IMR-90 (cell line): Measurements from ENCODE around the gene ARTN. TPM values are rescaled to one million over a fixed set of nuclear protein-coding genes. Genes with fewer than 3 reads are reported as not detected.

Experiments
- ATAC-seq: fragments of 200-7000 bp; cut with Tn5 transposase; 2 replicates; pipeline ENCODE4 v1.9.1; 2020; ENCODE audit warnings: low read depth, mild to moderate bottlenecking, moderate library complexity
- BruUV-seq: library from RNA; stranded (reverse); fragments of 400-500 nt; replicated peaks from 2 replicates; lab custom pipeline; 2021; lab: Mats Ljungman, UMichigan
- CTCF ChIA-PET: fragments of 300-600 bp; formaldehyde crosslinking; extraction: SDS; loops from one replicate; lab custom pipeline; 2021; ENCODE audit warnings: antibody characterized with exemption; lab: Yijun Ruan, JAX
- POLR2A ChIA-PET: fragments of 300-600 bp; sonication (Branson Sonifier 250); formaldehyde crosslinking; loops from one replicate; lab custom pipeline; 2022; ENCODE audit warnings: antibody characterized with exemption; ENCODE audit not compliant: unreplicated experiment; lab: Charles Lee
- DNase-seq: peaks from one replicate; pipeline ENCODE4 v3.0.0; 2013
- H2AFZ ChIP-seq: replicated peaks from 2 replicates; pipeline ENCODE3; 2013; ENCODE audit warnings: low read length, mild to moderate bottlenecking; ENCODE audit not compliant: poor library complexity
- H2AK5ac ChIP-seq: 2 replicates; pipeline ENCODE4 v1.6.1; 2013; ENCODE audit warnings: low read depth, low read length, inconsistent platforms
- H2AK9ac ChIP-seq: replicated peaks from 2 replicates; pipeline ENCODE3; 2013; ENCODE audit warnings: mild to moderate bottlenecking, low read depth, low read length, moderate library complexity; ENCODE audit not compliant: poor library complexity
- H2BK120ac ChIP-seq: 2 replicates; pipeline ENCODE4 v1.6.1; 2013; ENCODE audit warnings: low read depth, low read length, inconsistent platforms
- H2BK15ac ChIP-seq: 3 replicates; pipeline ENCODE4 v1.6.1; 2013; ENCODE audit warnings: low read depth, low read length, inconsistent platforms
- H2BK20ac ChIP-seq: 2 replicates; pipeline ENCODE4 v1.6.1; 2013; ENCODE audit warnings: low read depth, mild to moderate bottlenecking, inconsistent platforms, low read length, moderate library complexity
- H2BK5ac ChIP-seq: 2 replicates; pipeline ENCODE4 v1.6.1; 2013; ENCODE audit warnings: mild to moderate bottlenecking, low read depth, low read length, inconsistent platforms; ENCODE audit not compliant: poor library complexity, severe bottlenecking
- H3K14ac ChIP-seq: replicated peaks from 2 replicates; pipeline ENCODE4 v1.6.1; 2013; ENCODE audit warnings: low read depth, low read length, inconsistent platforms
- H3K18ac ChIP-seq: 2 replicates; pipeline ENCODE4 v1.6.1; 2013; ENCODE audit warnings: low read depth, low read length, control low read depth
- H3K23ac ChIP-seq: 2 replicates; pipeline ENCODE4 v1.6.1; 2013; ENCODE audit warnings: low read depth, low read length, inconsistent platforms
- H3K27ac ChIP-seq: 2 replicates; pipeline ENCODE4 v1.5.1; 2013; ENCODE audit warnings: mild to moderate bottlenecking, control low read depth, low read length; ENCODE audit not compliant: insufficient read depth
- H3K27me3 ChIP-seq: 2 replicates; pipeline ENCODE4 v1.6.1; 2013; ENCODE audit warnings: low read length; ENCODE audit not compliant: control insufficient read depth, insufficient read depth
- H3K36me3 ChIP-seq: 2 replicates; pipeline ENCODE4 v1.6.1; 2013; ENCODE audit warnings: low read length, mixed read lengths; ENCODE audit not compliant: control insufficient read depth, insufficient read depth
- H3K4ac ChIP-seq: 2 replicates; pipeline ENCODE4 v1.6.1; 2013; ENCODE audit warnings: low read depth, low read length, inconsistent platforms
- H3K4me1 ChIP-seq: 2 replicates; pipeline ENCODE4 v1.6.1; 2013; ENCODE audit warnings: low read length, mixed read lengths; ENCODE audit not compliant: control insufficient read depth, insufficient read depth
- H3K4me2 ChIP-seq: 2 replicates; pipeline ENCODE4 v1.6.1; 2013; ENCODE audit warnings: low read depth, mild to moderate bottlenecking, control low read depth, low read length, moderate library complexity
- H3K4me3 ChIP-seq: 2 replicates; pipeline ENCODE4 v1.5.1; 2013; ENCODE audit warnings: low read depth, mild to moderate bottlenecking, control low read depth, low read length, moderate library complexity; ENCODE audit not compliant: insufficient read depth
- H3K56ac ChIP-seq: 2 replicates; pipeline ENCODE4 v1.6.1; 2013; ENCODE audit warnings: low read length, inconsistent platforms; ENCODE audit not compliant: insufficient read depth; ENCODE audit errors: extremely low read depth
- H3K79me1 ChIP-seq, 2 experiments: 2 replicates each; pipeline ENCODE4 v1.6.1; 2013; ENCODE audit warnings: low read length in 2 of 2, inconsistent platforms in 1 of 2, low read depth in 1 of 2
- H3K9ac ChIP-seq: 2 replicates; pipeline ENCODE4 v1.6.1; 2013; ENCODE audit warnings: low read depth, low read length, control low read depth
- H3K9me1 ChIP-seq: 2 replicates; pipeline ENCODE4 v1.6.1; 2013; ENCODE audit warnings: low read length, inconsistent platforms; ENCODE audit not compliant: insufficient read depth
- H3K9me3 ChIP-seq: 2 replicates; pipeline ENCODE4 v1.6.1; 2013; ENCODE audit warnings: low read length; ENCODE audit not compliant: control insufficient read depth, insufficient read depth
- H4K20me1 ChIP-seq: 2 replicates; pipeline ENCODE4 v1.6.1; 2013; ENCODE audit warnings: low read length, inconsistent platforms; ENCODE audit not compliant: insufficient read depth
- H4K5ac ChIP-seq: 2 replicates; pipeline ENCODE4 v1.6.1; 2013; ENCODE audit warnings: mild to moderate bottlenecking, low read depth, low read length, control low read depth
- H4K8ac ChIP-seq, 2 experiments: 2 replicates each; pipeline ENCODE4 v1.6.1; 2013; ENCODE audit warnings: low read depth in 2 of 2, low read length in 2 of 2, control low read depth in 1 of 2, inconsistent platforms in 1 of 2
- H4K91ac ChIP-seq: 2 replicates; pipeline ENCODE4 v1.6.1; 2013; ENCODE audit warnings: low read depth, low read length, inconsistent platforms; ENCODE audit not compliant: insufficient read depth
- CEBPB ChIP-seq: IDR thresholded peaks from 2 replicates; pipeline ENCODE4 v1.6.1; 2012; ENCODE audit warnings: low read depth, low read length, improper control_type of control experiment
- CHD1 ChIP-seq: IDR thresholded peaks from 2 replicates; pipeline ENCODE4 v1.6.1; 2012; ENCODE audit warnings: low read depth, low read length, improper control_type of control experiment
- MAFK ChIP-seq: IDR thresholded peaks from 2 replicates; pipeline ENCODE4 v1.6.1; 2012; ENCODE audit warnings: low read depth, low read length, improper control_type of control experiment
- MAZ ChIP-seq: IDR thresholded peaks from 2 replicates; pipeline ENCODE4 v1.6.1; 2012; ENCODE audit warnings: low read depth, mild to moderate bottlenecking, low read length, improper control_type of control experiment, moderate library complexity, borderline replicate concordance
- NFE2L2 ChIP-seq: fragments of 150-350 bp; IDR thresholded peaks from 2 replicates; pipeline ENCODE4 v1.6.1; 2016; ENCODE audit warnings: low read depth, mild to moderate bottlenecking, low read length
- POLR2A ChIP-seq: IDR thresholded peaks from 2 replicates; pipeline ENCODE4 v1.6.1; 2012; ENCODE audit warnings: mild to moderate bottlenecking, low read depth, low read length
- RCOR1 ChIP-seq: IDR thresholded peaks from 2 replicates; pipeline ENCODE4 v1.6.1; 2012; ENCODE audit warnings: mild to moderate bottlenecking, low read length, improper control_type of control experiment; ENCODE audit not compliant: insufficient replicate concordance
- RFX5 ChIP-seq: IDR thresholded peaks from 2 replicates; pipeline ENCODE4 v1.8.0; 2012; ENCODE audit warnings: low read depth, mild to moderate bottlenecking, low read length, moderate library complexity
- WGBS, 2 experiments: methylation state at CpG; one replicate each; pipeline versions ENCODE4 v1.1.5 to v1.1.7; 2013; ENCODE audit warnings: missing lambda C conversion rate in 2 of 2; ENCODE audit not compliant: insufficient read length in 1 of 2; ENCODE audit errors: extremely low coverage in 2 of 2; 5-methylcytosine and 5-hydroxymethylcytosine counted together
- dilution Hi-C: fragments of 300-500 bp; cut with HindIII; formaldehyde crosslinking; loops from one replicate; pipeline ENCODE4 v1.14.3; 2018; ENCODE audit warnings: low sequenced_read_pairs; ENCODE audit not compliant: unreplicated experiment
- in situ Hi-C: fragments of 300-500 bp; cut with MboI; formaldehyde crosslinking; loops from 3 replicates; pipeline ENCODE4 v1.14.3; 2019; ENCODE audit warnings: low sequenced_read_pairs, inconsistent platforms, mixed read lengths
- intact Hi-C: fragments of 100-400 bp; cut with micrococcal nuclease; formaldehyde crosslinking; loops from 2 replicates; pipeline ENCODE4 v1.10.0; 2022
- polyA plus RNA-seq, 3 experiments: library from polyadenylated mRNA; depleted of rRNA; stranded (reverse); fragments of >200 nt; gene quantifications; 2 replicates each; pipeline ENCODE4 v1.2.3, GENCODE V29; 2012; ENCODE audit warnings: low replicate concordance in 1 of 3
- total RNA-seq: library from RNA; depleted of rRNA; stranded (reverse); fragments of >200 nt; gene quantifications from 2 replicates; pipeline ENCODE4 v1.2.3, GENCODE V29; 2012
- TF ChIP-seq, protein P1 (sequence below): conservative IDR thresholded peaks from 2 replicates; pipeline ENCODE4 v1.5.1; 2012; ENCODE audit warnings: mild to moderate bottlenecking, low read depth, low read length, improper control_type of control experiment
- TF ChIP-seq, protein P2 (sequence below): fragments of 150-350 bp; IDR thresholded peaks from 2 replicates; pipeline ENCODE4 v1.6.1; 2017; ENCODE audit warnings: mild to moderate bottlenecking, antibody characterized with exemption, low read length, low read depth

Gene ARTN
- total and polyA plus RNA-seq, 2 of the 4 experiments (the other 2 are of a cell fraction) = 0.29 TPM; not detected in 1

- no peak overlapping the region for H4K5ac ChIP-seq
- 85% methylated on average over 4 of the region's 7 CpGs; no CpG with 5 or more reads in 1 of the 2 experiments for WGBS, 2 experiments
- H3K9me1 ChIP-seq = peaks cover 2% of the 10 kb centered on the region; the same call in 1 of the 2 replicates
- ChIA-PET POLR2A (no interaction called here), CTCF (interaction anchor here (1.4 kb wide), 1 partner anchor 33 kb away, joined by 3 read pairs; no protein-coding TSS in a partner anchor)
- no peak overlapping the region for H3K4me2 ChIP-seq
- H3K27ac ChIP-seq = no peak overlapping the region
- no peak overlapping the region for H4K8ac ChIP-seq
- H3K79me1 ChIP-seq = no peaks in the 10 kb centered on the region; a peak in 1 of 4 replicates
- H4K20me1 ChIP-seq = no peaks in the 10 kb centered on the region
- no peak overlapping the region for H3K23ac ChIP-seq
- no peak overlapping the region for H2BK5ac ChIP-seq
- dilution Hi-C loops = no loop called here
- H3K27me3 ChIP-seq = no peaks in the 10 kb centered on the region
- in situ Hi-C loops = no loop called here
- no peaks in the 10 kb centered on the region for H3K9me3 ChIP-seq
- H2AK9ac ChIP-seq = no peak overlapping the region
- no peak overlapping the region for H3K14ac ChIP-seq
- DNase-seq (no peak), ATAC-seq (no peak)
- H2AK5ac ChIP-seq = no peak overlapping the region
- no peak overlapping the region for H3K4ac ChIP-seq
- H2AFZ ChIP-seq = no peak overlapping the region
- H3K9ac ChIP-seq = no peak overlapping the region
- peaks cover 27% of the 10 kb centered on the region for H3K36me3 ChIP-seq
- no peak overlapping the region for H2BK120ac ChIP-seq
- BruUV-seq = no TSS peak
- no peak overlapping the region for H2BK15ac ChIP-seq
- intact Hi-C loops = no loop called here
- no peaks in the 10 kb centered on the region for H3K4me1 ChIP-seq
- no peak overlapping the region for H3K18ac ChIP-seq
- TF ChIP-seq MAZ (no peak), RFX5 (no peak), POLR2A (no peak), RCOR1 (no peak), MAFK (no peak), CEBPB (no peak), CHD1 (no peak), NFE2L2 (no peak)
- TF ChIP-seq, protein P1, sequence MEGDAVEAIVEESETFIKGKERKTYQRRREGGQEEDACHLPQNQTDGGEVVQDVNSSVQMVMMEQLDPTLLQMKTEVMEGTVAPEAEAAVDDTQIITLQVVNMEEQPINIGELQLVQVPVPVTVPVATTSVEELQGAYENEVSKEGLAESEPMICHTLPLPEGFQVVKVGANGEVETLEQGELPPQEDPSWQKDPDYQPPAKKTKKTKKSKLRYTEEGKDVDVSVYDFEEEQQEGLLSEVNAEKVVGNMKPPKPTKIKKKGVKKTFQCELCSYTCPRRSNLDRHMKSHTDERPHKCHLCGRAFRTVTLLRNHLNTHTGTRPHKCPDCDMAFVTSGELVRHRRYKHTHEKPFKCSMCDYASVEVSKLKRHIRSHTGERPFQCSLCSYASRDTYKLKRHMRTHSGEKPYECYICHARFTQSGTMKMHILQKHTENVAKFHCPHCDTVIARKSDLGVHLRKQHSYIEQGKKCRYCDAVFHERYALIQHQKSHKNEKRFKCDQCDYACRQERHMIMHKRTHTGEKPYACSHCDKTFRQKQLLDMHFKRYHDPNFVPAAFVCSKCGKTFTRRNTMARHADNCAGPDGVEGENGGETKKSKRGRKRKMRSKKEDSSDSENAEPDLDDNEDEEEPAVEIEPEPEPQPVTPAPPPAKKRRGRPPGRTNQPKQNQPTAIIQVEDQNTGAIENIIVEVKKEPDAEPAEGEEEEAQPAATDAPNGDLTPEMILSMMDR = no peak
- TF ChIP-seq, protein P2, sequence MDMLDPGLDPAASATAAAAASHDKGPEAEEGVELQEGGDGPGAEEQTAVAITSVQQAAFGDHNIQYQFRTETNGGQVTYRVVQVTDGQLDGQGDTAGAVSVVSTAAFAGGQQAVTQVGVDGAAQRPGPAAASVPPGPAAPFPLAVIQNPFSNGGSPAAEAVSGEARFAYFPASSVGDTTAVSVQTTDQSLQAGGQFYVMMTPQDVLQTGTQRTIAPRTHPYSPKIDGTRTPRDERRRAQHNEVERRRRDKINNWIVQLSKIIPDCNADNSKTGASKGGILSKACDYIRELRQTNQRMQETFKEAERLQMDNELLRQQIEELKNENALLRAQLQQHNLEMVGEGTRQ = no peak
- no peak overlapping the region for H4K91ac ChIP-seq
- H3K4me3 ChIP-seq = no peak overlapping the region
- H2BK20ac ChIP-seq = no peak overlapping the region
- H3K56ac ChIP-seq = no peak overlapping the region
Measured at GRCh38 chr1:43901196-43901961, 32.2 kb upstream of the ARTN start.
